T-helper 17 cell (primary cell): ENCODE measurements around the gene TMA7. TPM values are rescaled to one million over a fixed set of nuclear protein-coding genes. Genes with fewer than 3 reads are reported as not detected.
"Not testable (repeated sequence)": the region's sequence is repeated elsewhere in the genome, so short reads cannot be mapped to it uniquely, and the experiment has no call there.

ENCODE experiments used
- ATAC-seq: fragments of 150-1000 bp; cut with Tn5 transposase; 2 replicates; pipeline ENCODE4 v1.10.0; 2021; ENCODE audit warnings: mild to moderate bottlenecking, moderate library complexity
- DNase-seq, 3 donors: peaks; one replicate each; pipeline versions ENCODE4 v3.0.0 to v3.0.0-alpha.2; 2020 to 2021
- H3K9me3 ChIP-seq: one replicate; pipeline ENCODE4 v1.7.0; 2013; ENCODE audit warnings: low read length, mild to moderate bottlenecking; ENCODE audit not compliant: control insufficient read depth, poor library complexity, severe bottlenecking
- H3K27ac Mint-ChIP-seq: one replicate; pipeline ENCODE4 v1.8.0; 2022; ENCODE audit warnings: mild to moderate bottlenecking, moderate library complexity, mixed read lengths
- H3K27me3 Mint-ChIP-seq: one replicate; pipeline ENCODE4 v1.8.0; 2022; ENCODE audit warnings: mixed read lengths
- H3K36me3 Mint-ChIP-seq: one replicate; pipeline ENCODE4 v1.8.0; 2022; ENCODE audit warnings: low read depth, mixed read lengths
- H3K4me1 Mint-ChIP-seq: one replicate; pipeline ENCODE4 v1.8.0; 2022; ENCODE audit warnings: mild to moderate bottlenecking, mixed read lengths
- H3K4me3 Mint-ChIP-seq: one replicate; pipeline ENCODE4 v1.8.0; 2022; ENCODE audit warnings: mild to moderate bottlenecking, moderate library complexity, mixed read lengths
- total RNA-seq, 4 donors: library from RNA in 2 of 4; stranded (reverse) in 2 of 4; gene quantifications; one replicate each; pipeline ENCODE4 v1.2.3 and lab custom pipeline; 2022 to 2026

TMA7 gene
- total RNA-seq, 2 donors from 2014 or later = 226 to 233 TPM

DNA sequence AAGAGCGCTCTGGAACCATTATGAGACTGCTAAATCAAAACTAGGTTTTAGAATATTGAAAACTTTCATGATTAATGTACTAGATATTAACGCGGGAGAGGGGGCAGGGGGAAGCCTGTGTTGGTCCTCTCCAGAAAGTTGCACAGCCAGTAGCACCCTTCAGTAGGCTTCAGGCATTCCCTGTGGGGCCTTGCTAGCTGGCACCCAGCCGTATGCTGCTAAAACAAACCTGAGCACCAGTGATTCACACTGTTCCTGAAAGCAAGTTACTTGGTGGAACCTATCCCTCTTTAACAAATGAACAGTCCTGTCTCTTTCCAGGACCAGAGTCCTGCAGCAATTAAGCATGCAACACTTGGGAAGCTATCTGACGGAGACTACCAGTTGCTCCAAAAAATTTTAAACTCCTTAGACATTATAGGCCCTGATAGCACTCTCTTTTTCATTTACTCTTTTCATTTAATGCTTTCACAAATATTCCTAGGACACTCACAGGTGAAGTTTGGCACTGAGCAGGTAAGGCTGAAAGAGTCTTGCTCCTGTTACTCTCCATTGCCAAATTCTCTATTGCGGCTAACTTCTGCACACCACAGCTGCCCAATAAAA, 5.3 kb downstream of the TMA7 start:
- Mint-ChIP-seq H3K36me3 (no peaks in the 10 kb centered on the region), H3K4me1 (peaks cover 30% of the 10 kb centered on the region), H3K27me3 (no peaks in the 10 kb centered on the region), H3K27ac (peak overlapping the region; percentile 95), H3K4me3 (peak overlapping the region; percentile 94)
- no peak for DNase-seq
- H3K9me3 ChIP-seq = no peaks in the 10 kb centered on the region
- ATAC-seq = no peak

- no peak for DNase-seq
- peak overlapping the region; percentile 95 for H3K27ac Mint-ChIP-seq
- H3K4me3 Mint-ChIP-seq = peak overlapping the region; percentile 94
- peak; percentile 2 for ATAC-seq
- no peaks in the 10 kb centered on the region for H3K27me3 Mint-ChIP-seq
- H3K36me3 Mint-ChIP-seq = no peaks in the 10 kb centered on the region
- H3K4me1 Mint-ChIP-seq = peaks cover 25% of the 10 kb centered on the region
- no peaks in the 10 kb centered on the region for H3K9me3 ChIP-seq
Observed at GRCh38 chr3:48446043-48446424, 6.0 kb downstream of the TMA7 start.

- H3K27me3 Mint-ChIP-seq = no peaks in the 10 kb centered on the region
- peaks cover 23% of the 10 kb centered on the region for H3K4me1 Mint-ChIP-seq
- H3K9me3 ChIP-seq = no peaks in the 10 kb centered on the region
- H3K36me3 Mint-ChIP-seq = no peaks in the 10 kb centered on the region
- peak; percentile 75 to 90 (median 79) for DNase-seq
- H3K27ac Mint-ChIP-seq = peak within 1 kb of the TSS; percentile 95
- peak within 1 kb of the TSS; percentile 94 for H3K4me3 Mint-ChIP-seq
- peak; percentile 99 for ATAC-seq
Observed at GRCh38 chr3:48446425-48447193, 6.6 kb downstream of the TMA7 start, which contains the start of gene ATRIP. ATRIP (plus strand) TSS chr3:48446737; CDS start chr3:48446846, 109 bp downstream.

GRCh38 chr3:48451270-48451669, 11.2 kb downstream of the TMA7 start:
- ATAC-seq = no peak
- Mint-ChIP-seq H3K36me3 (no peaks in the 10 kb centered on the region), H3K27me3 (no peaks in the 10 kb centered on the region)

DNA sequence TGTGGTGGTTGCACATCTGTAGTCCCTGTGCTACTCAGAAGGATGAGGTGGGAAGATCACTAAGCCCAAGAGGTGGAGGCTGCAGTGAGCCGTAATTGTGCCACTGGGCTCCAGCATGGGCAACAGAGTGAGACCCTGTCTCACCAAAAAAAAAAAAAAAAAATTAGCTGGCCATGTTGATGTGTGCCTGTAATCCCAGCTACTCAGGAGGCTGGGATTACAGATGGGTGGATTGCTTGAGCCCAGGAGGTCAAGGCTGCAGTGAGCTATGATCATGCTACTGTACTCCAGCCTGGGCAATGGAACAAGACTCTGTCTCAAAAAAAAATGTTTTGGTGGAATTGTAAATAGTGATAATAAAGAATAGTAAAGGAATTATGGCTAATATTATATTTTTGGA, 16.4 kb downstream of the TMA7 start:
- Mint-ChIP-seq H3K36me3 (no peaks in the 10 kb centered on the region), H3K27ac (no peak overlapping the region)
- ATAC-seq = no peak

More at GRCh38 chr3:48451270-48451669, 11.2 kb downstream of the TMA7 start:
- no peak overlapping the region for H3K4me3 Mint-ChIP-seq
- peaks cover 15% of the 10 kb centered on the region for H3K4me1 Mint-ChIP-seq
- H3K27ac Mint-ChIP-seq = no peak overlapping the region
- no peak for DNase-seq
- no peaks in the 10 kb centered on the region for H3K9me3 ChIP-seq

DNA sequence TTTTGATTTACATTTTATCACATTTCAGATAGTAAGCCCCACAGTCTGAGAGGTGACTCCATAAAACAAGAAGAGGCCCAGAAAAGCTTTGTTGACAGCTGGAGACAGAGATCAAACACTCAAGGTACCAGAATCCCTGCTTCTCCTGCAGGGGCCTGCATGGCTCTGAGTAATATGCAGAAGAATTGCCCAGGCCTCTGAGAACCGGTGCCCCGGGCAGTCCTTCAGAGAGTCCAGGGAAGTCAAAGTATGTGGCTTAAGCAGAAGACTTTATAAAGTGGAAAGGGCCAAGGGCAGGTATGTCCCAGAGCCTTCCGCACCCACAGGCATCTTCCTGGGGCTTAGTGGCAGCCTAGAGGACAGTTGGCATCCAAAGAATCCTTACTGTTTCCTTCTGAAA, 19.3 kb downstream of the TMA7 start:
- Mint-ChIP-seq H3K4me1 (peaks cover 2% of the 10 kb centered on the region), H3K27ac (no peak overlapping the region), H3K36me3 (no peaks in the 10 kb centered on the region), H3K4me3 (no peak overlapping the region), H3K27me3 (no peaks in the 10 kb centered on the region)
- no peak for ATAC-seq
- DNase-seq = no peak
- no peaks in the 10 kb centered on the region for H3K9me3 ChIP-seq

More for the DNA sequence above, 16.4 kb downstream of the TMA7 start:
- Mint-ChIP-seq H3K27me3 (no peaks in the 10 kb centered on the region), H3K4me3 (no peak overlapping the region), H3K4me1 (peaks cover 2% of the 10 kb centered on the region)
- DNase-seq = no peak
- H3K9me3 ChIP-seq = no peaks in the 10 kb centered on the region

- Mint-ChIP-seq H3K36me3 (no peaks in the 10 kb centered on the region), H3K27me3 (no peaks in the 10 kb centered on the region), H3K27ac (no peak overlapping the region)
Observed at GRCh38 chr3:48459773-48460516, 19.9 kb downstream of the TMA7 start.

GRCh38 chr3:48460517-48460902, 20.5 kb downstream of the TMA7 start:
- ATAC-seq = no peak
- no peak overlapping the region for H3K4me3 Mint-ChIP-seq
- H3K27ac Mint-ChIP-seq = no peak overlapping the region

More at GRCh38 chr3:48459773-48460516, 19.9 kb downstream of the TMA7 start:
- Mint-ChIP-seq H3K4me1 (peaks cover 2% of the 10 kb centered on the region), H3K4me3 (no peak overlapping the region)
- no peak for ATAC-seq
- no peaks in the 10 kb centered on the region for H3K9me3 ChIP-seq
- no peak for DNase-seq

DNA sequence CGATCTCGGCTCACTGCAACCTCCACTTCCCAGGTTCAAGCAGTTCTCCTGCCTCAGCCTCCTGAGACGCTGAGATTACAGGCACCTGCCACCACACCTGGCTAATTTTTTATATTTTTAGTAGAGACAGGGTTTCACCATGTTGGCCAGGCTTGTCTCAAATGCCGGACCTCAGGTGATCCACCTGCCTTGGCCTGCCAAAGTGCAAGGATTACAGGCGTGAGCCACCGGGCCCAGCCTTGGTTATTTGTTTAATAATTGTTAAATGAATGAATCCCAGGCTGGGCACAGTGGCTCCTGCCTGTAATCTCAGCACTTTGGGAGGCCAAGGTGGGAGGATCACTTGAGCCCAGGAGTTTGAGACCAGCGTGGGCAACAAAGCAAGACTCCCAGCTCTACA, 21.7 kb downstream of the TMA7 start:
- not testable (repeated sequence) for ATAC-seq, H3K27ac Mint-ChIP-seq, H3K4me3 Mint-ChIP-seq, H3K27me3 Mint-ChIP-seq, H3K9me3 ChIP-seq, DNase-seq, H3K36me3 Mint-ChIP-seq
- H3K4me1 Mint-ChIP-seq = peaks cover 12% of the 10 kb centered on the region

More at GRCh38 chr3:48460517-48460902, 20.5 kb downstream of the TMA7 start:
- no peaks in the 10 kb centered on the region for H3K36me3 Mint-ChIP-seq
- no peaks in the 10 kb centered on the region for H3K27me3 Mint-ChIP-seq
- no peak for DNase-seq
- peaks cover 3% of the 10 kb centered on the region for H3K4me1 Mint-ChIP-seq
- H3K9me3 ChIP-seq = no peaks in the 10 kb centered on the region

- Mint-ChIP-seq H3K4me1 (peaks cover 26% of the 10 kb centered on the region), H3K27me3 (no peaks in the 10 kb centered on the region), H3K4me3 (no peak overlapping the region), H3K27ac (peak overlapping the region; percentile 2), H3K36me3 (no peaks in the 10 kb centered on the region)
- ATAC-seq (no peak), DNase-seq (no peak)
- no peaks in the 10 kb centered on the region for H3K9me3 ChIP-seq
Observed at GRCh38 chr3:48463703-48464102, 23.6 kb downstream of the TMA7 start.

DNA sequence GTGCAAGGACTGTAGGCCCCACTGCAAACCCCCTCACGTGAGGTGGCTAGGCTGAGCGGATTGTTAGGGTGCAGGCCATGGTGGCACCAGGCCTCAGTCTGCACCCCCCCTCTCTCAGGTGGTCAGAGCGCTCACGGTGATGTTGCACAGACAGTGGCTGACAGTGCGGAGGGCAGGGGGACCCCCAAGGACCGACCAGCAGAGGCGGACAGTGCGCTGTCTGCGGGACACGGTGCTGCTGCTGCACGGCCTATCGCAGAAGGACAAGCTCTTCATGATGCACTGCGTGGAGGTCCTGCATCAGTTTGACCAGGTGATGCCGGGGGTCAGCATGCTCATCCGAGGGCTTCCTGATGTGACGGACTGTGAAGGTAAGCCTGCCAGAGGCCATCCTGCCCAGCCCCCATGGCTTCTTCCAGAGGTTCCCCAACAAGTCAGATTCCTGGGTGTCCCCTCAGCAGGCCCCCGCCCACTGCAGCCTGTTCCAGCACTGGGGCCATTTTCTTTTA, 24.7 kb downstream of the TMA7 start:
- Mint-ChIP-seq H3K4me1 (peaks cover 37% of the 10 kb centered on the region), H3K27ac (peak overlapping the region; percentile 97), H3K36me3 (no peaks in the 10 kb centered on the region), H3K4me3 (no peak overlapping the region), H3K27me3 (no peaks in the 10 kb centered on the region)
- no peaks in the 10 kb centered on the region for H3K9me3 ChIP-seq
- ATAC-seq (no peak), DNase-seq (no peak)

- H3K4me3 Mint-ChIP-seq = peak overlapping the region; percentile 95
- no peaks in the 10 kb centered on the region for H3K27me3 Mint-ChIP-seq
- ATAC-seq (no peak), DNase-seq (no peak)
- H3K4me1 Mint-ChIP-seq = peaks cover 41% of the 10 kb centered on the region
- peak overlapping the region; percentile 97 for H3K27ac Mint-ChIP-seq
- peaks cover 3% of the 10 kb centered on the region for H3K36me3 Mint-ChIP-seq
- H3K9me3 ChIP-seq = no peaks in the 10 kb centered on the region
Observed at GRCh38 chr3:48465237-48465530, 25.1 kb downstream of the TMA7 start.
